ENCODE results near the gene IL17A.

The IL17A gene

GRCh38 chr6:52161689-52162438, 24.3 kb upstream of the IL17A start (continued):
- TF ChIP-seq POU6F1 (CRISPR knock-in tag; IDR thresholded peaks at IDR 0.05; ENCODE audit: borderline replicate concordance, low read depth) (no peak), GLIS3 (CRISPR knock-in tag; IDR thresholded peaks at IDR 0.05) (no peak)

DNA sequence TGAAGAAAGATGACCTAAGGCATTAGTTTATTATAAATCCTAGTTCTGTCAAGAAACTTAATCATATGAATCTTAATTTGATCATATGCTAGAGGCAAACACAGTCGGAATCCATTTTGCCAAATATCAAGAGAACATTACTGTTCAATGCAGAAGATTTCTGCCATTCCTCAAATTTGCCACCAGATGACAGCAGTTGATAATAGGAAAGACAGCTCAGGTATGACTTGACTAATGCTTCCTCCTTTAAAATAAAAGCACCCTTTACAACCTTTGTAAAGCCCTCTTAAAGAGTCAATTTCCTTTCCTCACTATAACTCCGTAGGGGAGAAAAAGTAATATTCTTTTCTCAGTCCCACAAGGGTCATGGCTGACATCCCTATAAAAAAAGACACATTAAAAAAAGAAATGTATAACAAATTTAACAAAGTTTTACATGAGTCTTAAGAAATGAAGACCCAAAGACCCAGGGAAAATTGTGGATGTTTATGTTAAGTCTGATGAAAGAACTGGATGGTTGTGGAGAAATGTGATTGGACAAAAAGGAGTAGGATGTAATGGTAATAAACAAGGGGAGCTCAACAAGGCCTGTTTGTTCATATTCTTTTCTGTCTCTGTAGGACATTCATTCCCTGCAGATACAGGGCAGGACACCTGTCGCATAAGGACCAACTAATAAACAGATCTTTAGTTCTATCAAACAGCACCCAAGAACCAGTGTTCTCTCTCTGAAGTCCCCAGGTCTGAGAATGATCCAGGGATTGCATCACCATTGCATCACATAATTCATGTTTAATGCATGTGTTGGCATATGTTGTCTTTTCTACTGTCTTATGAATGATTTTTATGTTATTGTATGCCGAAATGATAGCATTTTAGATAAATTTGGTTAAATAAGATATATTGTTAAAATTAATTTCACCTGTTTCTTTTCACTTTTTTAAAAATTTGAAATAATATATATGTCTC, 23.0 kb upstream of the IL17A start:
- TF ChIP-seq SNAI2 (CRISPR knock-in tag; IDR thresholded peaks at IDR 0.05) = no peak
- no peak for TF ChIP-seq TOX (CRISPR knock-in tag; IDR thresholded peaks at IDR 0.05; ENCODE audit: borderline replicate concordance)
- no peak for TF ChIP-seq CSRNP3 (CRISPR knock-in tag; IDR thresholded peaks at IDR 0.05)
- TF ChIP-seq TCF4 (CRISPR knock-in tag; IDR thresholded peaks at IDR 0.05; ENCODE audit: borderline replicate concordance) = no peak
- TF ChIP-seq ZNF70 (CRISPR knock-in tag; IDR thresholded peaks at IDR 0.05) = no peak
- TF ChIP-seq RARB (CRISPR knock-in tag; IDR thresholded peaks at IDR 0.05) = no peak
- no peak for TF ChIP-seq CSDC2 (CRISPR knock-in tag; IDR thresholded peaks at IDR 0.05)
- TF ChIP-seq ISL1 (CRISPR knock-in tag; IDR thresholded peaks at IDR 0.05) = no peak
- no peak for TF ChIP-seq OSR1 (CRISPR knock-in tag; IDR thresholded peaks at IDR 0.05)
- no peak for TF ChIP-seq ZFP3 (CRISPR knock-in tag; IDR thresholded peaks at IDR 0.05)
- TF ChIP-seq ZNF565 (CRISPR knock-in tag; conservative IDR thresholded peaks at IDR 0.05; ENCODE audit: low read depth) = no peak
- TF ChIP-seq, protein P1, sequence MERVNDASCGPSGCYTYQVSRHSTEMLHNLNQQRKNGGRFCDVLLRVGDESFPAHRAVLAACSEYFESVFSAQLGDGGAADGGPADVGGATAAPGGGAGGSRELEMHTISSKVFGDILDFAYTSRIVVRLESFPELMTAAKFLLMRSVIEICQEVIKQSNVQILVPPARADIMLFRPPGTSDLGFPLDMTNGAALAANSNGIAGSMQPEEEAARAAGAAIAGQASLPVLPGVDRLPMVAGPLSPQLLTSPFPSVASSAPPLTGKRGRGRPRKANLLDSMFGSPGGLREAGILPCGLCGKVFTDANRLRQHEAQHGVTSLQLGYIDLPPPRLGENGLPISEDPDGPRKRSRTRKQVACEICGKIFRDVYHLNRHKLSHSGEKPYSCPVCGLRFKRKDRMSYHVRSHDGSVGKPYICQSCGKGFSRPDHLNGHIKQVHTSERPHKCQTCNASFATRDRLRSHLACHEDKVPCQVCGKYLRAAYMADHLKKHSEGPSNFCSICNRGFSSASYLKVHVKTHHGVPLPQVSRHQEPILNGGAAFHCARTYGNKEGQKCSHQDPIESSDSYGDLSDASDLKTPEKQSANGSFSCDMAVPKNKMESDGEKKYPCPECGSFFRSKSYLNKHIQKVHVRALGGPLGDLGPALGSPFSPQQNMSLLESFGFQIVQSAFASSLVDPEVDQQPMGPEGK (CRISPR knock-in tag; IDR thresholded peaks at IDR 0.05; ENCODE audit: borderline replicate concordance) = no peak
- no peak for TF ChIP-seq PPARA (CRISPR knock-in tag; IDR thresholded peaks at IDR 0.05; ENCODE audit: borderline replicate concordance)
- TF ChIP-seq, protein P2, sequence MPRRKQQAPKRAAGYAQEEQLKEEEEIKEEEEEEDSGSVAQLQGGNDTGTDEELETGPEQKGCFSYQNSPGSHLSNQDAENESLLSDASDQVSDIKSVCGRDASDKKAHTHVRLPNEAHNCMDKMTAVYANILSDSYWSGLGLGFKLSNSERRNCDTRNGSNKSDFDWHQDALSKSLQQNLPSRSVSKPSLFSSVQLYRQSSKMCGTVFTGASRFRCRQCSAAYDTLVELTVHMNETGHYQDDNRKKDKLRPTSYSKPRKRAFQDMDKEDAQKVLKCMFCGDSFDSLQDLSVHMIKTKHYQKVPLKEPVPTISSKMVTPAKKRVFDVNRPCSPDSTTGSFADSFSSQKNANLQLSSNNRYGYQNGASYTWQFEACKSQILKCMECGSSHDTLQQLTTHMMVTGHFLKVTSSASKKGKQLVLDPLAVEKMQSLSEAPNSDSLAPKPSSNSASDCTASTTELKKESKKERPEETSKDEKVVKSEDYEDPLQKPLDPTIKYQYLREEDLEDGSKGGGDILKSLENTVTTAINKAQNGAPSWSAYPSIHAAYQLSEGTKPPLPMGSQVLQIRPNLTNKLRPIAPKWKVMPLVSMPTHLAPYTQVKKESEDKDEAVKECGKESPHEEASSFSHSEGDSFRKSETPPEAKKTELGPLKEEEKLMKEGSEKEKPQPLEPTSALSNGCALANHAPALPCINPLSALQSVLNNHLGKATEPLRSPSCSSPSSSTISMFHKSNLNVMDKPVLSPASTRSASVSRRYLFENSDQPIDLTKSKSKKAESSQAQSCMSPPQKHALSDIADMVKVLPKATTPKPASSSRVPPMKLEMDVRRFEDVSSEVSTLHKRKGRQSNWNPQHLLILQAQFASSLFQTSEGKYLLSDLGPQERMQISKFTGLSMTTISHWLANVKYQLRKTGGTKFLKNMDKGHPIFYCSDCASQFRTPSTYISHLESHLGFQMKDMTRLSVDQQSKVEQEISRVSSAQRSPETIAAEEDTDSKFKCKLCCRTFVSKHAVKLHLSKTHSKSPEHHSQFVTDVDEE (CRISPR knock-in tag; IDR thresholded peaks at IDR 0.05) = no peak
- TF ChIP-seq, protein P3, sequence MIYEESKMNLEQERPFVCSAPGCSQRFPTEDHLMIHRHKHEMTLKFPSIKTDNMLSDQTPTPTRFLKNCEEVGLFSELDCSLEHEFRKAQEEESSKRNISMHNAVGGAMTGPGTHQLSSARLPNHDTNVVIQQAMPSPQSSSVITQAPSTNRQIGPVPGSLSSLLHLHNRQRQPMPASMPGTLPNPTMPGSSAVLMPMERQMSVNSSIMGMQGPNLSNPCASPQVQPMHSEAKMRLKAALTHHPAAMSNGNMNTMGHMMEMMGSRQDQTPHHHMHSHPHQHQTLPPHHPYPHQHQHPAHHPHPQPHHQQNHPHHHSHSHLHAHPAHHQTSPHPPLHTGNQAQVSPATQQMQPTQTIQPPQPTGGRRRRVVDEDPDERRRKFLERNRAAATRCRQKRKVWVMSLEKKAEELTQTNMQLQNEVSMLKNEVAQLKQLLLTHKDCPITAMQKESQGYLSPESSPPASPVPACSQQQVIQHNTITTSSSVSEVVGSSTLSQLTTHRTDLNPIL (CRISPR knock-in tag; IDR thresholded peaks at IDR 0.05; ENCODE audit: low read depth) = no peak
- TF ChIP-seq GLIS3 (CRISPR knock-in tag; IDR thresholded peaks at IDR 0.05) = no peak
- TF ChIP-seq ZFP30 (CRISPR knock-in tag; IDR thresholded peaks at IDR 0.05) = no peak
- no peak for TF ChIP-seq BACH2 (CRISPR knock-in tag; IDR thresholded peaks at IDR 0.05; ENCODE audit: borderline replicate concordance)
- TF ChIP-seq ESRRG (CRISPR knock-in tag; IDR thresholded peaks at IDR 0.05) = no peak
- peak; percentile 69 for ATAC-seq

Measured in SK-N-SH treated with all-trans-retinoic acid at 6 μM for 48 hours (cell line).